ENCODE measurements around the gene CADPS2. TPM values are rescaled to one million over a fixed set of nuclear protein-coding genes. Genes with fewer than 3 reads are reported as not detected.

CADPS2 gene
- total RNA-seq, 1 experiment from 2014 or later: 12.2 TPM

GRCh38 chr7:122304996-122305421, 581.3 kb downstream of the CADPS2 start:
- H3K4me3 Mint-ChIP-seq: peak overlapping the region; percentile 92
- CTCF ChIA-PET: interaction anchor here (0.6 to 2.2 kb wide), 4 partner anchors 9 to 495 kb away, joined by 3 to 6 read pairs (median 4); no protein-coding TSS in a partner anchor
- no peak for TF ChIP-seq TCF7 (CRISPR knock-in tag; IDR thresholded peaks at IDR 0.05; ENCODE audit: low read depth)
- no peak for TF ChIP-seq JAZF1 (CRISPR knock-in tag; IDR thresholded peaks at IDR 0.05)
- TF ChIP-seq MYBL2 (CRISPR knock-in tag; IDR thresholded peaks at IDR 0.05): no peak
- TF ChIP-seq TP53 (CRISPR knock-in tag; IDR thresholded peaks at IDR 0.05): no peak
- TF ChIP-seq OVOL2 (CRISPR knock-in tag; IDR thresholded peaks at IDR 0.05; ENCODE audit: borderline replicate concordance): no peak
- TF ChIP-seq CREM (CRISPR knock-in tag; IDR thresholded peaks at IDR 0.05): no peak
- no peak for TF ChIP-seq NR1H2 (CRISPR knock-in tag; IDR thresholded peaks at IDR 0.05)
- TF ChIP-seq, protein P1, sequence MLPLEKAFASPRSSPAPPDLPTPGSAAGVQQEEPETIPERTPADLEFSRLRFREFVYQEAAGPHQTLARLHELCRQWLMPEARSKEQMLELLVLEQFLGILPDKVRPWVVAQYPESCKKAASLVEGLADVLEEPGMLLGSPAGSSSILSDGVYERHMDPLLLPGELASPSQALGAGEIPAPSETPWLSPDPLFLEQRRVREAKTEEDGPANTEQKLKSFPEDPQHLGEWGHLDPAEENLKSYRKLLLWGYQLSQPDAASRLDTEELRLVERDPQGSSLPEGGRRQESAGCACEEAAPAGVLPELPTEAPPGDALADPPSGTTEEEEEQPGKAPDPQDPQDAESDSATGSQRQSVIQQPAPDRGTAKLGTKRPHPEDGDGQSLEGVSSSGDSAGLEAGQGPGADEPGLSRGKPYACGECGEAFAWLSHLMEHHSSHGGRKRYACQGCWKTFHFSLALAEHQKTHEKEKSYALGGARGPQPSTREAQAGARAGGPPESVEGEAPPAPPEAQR (CRISPR knock-in tag; IDR thresholded peaks at IDR 0.05): no peak
- TF ChIP-seq ZNF396 (CRISPR knock-in tag; IDR thresholded peaks at IDR 0.05; ENCODE audit: borderline replicate concordance): no peak
- TF ChIP-seq FOXP4 (CRISPR knock-in tag; IDR thresholded peaks at IDR 0.05): no peak
- TF ChIP-seq USF2 (CRISPR knock-in tag; IDR thresholded peaks at IDR 0.05): no peak
- TF ChIP-seq NFYB (CRISPR knock-in tag; conservative IDR thresholded peaks at IDR 0.05; ENCODE audit: low read depth): no peak
- no peak for TF ChIP-seq USF1 (CRISPR knock-in tag; IDR thresholded peaks at IDR 0.05)
- TF ChIP-seq ESRRA (CRISPR knock-in tag; IDR thresholded peaks at IDR 0.05; ENCODE audit: borderline replicate concordance): no peak
- TF ChIP-seq SMAD3 (CRISPR knock-in tag; IDR thresholded peaks at IDR 0.05; ENCODE audit: borderline replicate concordance): no peak
- TF ChIP-seq NFATC4 (CRISPR knock-in tag; IDR thresholded peaks at IDR 0.05): no peak
- TF ChIP-seq, protein P2, sequence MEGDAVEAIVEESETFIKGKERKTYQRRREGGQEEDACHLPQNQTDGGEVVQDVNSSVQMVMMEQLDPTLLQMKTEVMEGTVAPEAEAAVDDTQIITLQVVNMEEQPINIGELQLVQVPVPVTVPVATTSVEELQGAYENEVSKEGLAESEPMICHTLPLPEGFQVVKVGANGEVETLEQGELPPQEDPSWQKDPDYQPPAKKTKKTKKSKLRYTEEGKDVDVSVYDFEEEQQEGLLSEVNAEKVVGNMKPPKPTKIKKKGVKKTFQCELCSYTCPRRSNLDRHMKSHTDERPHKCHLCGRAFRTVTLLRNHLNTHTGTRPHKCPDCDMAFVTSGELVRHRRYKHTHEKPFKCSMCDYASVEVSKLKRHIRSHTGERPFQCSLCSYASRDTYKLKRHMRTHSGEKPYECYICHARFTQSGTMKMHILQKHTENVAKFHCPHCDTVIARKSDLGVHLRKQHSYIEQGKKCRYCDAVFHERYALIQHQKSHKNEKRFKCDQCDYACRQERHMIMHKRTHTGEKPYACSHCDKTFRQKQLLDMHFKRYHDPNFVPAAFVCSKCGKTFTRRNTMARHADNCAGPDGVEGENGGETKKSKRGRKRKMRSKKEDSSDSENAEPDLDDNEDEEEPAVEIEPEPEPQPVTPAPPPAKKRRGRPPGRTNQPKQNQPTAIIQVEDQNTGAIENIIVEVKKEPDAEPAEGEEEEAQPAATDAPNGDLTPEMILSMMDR (IDR thresholded peaks at IDR 0.05): no peak
- no peak for TF ChIP-seq ZNF232 (CRISPR knock-in tag; IDR thresholded peaks at IDR 0.05)
- TF ChIP-seq SP1 (CRISPR knock-in tag; conservative IDR thresholded peaks at IDR 0.05): no peak
- TF ChIP-seq ZNF532 (CRISPR knock-in tag; IDR thresholded peaks at IDR 0.05; ENCODE audit: borderline replicate concordance): no peak
- H3K9me3 Mint-ChIP-seq: no peaks in the 10 kb centered on the region
- H3K36me3 Mint-ChIP-seq: no peaks in the 10 kb centered on the region
- POLR2A ChIA-PET: interaction anchor here (1.2 kb wide), 1 partner anchor 207 kb away, joined by 3 read pairs; no protein-coding TSS in a partner anchor
- peaks cover 54% of the 10 kb centered on the region for H3K4me1 Mint-ChIP-seq
- peak; percentile 35 for DNase-seq (ENCODE audit: low spot score)
- H3K27me3 Mint-ChIP-seq (ENCODE audit: low read depth): peaks cover 96% of the 10 kb centered on the region
- H3K27ac Mint-ChIP-seq: peak overlapping the region; percentile 89
- no peak for ATAC-seq

Data from WTC11 (cell line).